GM19035 (cell line): ENCODE results near the gene PCSK2.

Experiments used
- ATAC-seq: cut with Tn5 transposase; IDR thresholded peaks from one replicate; pipeline ENCODE4 v1.9.1; 2021; ENCODE audit not compliant: unreplicated experiment

Gene PCSK2

GRCh38 chr20:17529586-17529985, 302.7 kb downstream of the PCSK2 start:
- no peak for ATAC-seq

DNA sequence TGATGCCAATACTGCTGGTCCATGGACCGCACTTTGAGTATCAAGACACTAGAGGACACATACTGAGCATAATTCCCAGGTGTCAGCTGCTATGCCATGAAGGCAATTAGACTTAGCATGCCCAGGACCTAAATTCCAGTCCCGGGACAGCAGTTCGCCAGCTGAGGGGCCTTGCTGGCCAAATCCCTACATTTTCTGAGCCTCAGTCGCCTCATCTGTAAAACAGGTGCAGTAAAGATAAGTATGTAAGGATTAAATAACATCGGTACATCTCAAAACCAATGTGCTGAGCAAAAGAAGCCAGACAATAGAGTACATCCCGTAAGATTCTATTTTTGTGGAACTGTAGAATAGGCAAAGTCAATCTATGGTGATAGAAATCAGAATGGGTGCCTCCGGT, 303.3 kb downstream of the PCSK2 start:
- ATAC-seq: no peak

GRCh38 chr20:17530716-17531664, 304.1 kb downstream of the PCSK2 start, which contains the start of gene BFSP1:
Gene BFSP1 (minus strand): TSS chr20:17531379. CDS start chr20:17531329, 50 bp downstream.
- ATAC-seq: no peak

- no peak for ATAC-seq
Measured at GRCh38 chr20:17531665-17532025, 304.8 kb downstream of the PCSK2 start.

DNA sequence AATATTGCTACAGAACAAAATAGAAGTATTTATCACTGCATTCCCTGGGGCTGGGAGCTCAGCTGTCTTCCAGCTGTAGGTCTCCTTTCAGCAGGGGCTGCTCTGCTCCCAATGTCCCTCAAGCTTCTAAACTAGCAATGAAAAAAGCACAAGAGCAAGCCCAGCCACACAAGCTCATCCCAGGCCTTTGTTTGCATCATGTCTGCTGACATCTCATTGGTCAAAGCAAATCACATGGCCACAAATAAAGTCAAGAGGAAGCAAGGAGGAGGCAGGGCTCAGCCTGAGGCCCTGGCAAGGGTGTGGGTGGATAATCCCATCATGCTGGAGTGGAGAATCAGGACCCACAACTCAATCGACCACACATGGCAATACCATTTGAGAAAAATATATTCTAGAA, 306.6 kb downstream of the PCSK2 start:
- no peak for ATAC-seq

DNA sequence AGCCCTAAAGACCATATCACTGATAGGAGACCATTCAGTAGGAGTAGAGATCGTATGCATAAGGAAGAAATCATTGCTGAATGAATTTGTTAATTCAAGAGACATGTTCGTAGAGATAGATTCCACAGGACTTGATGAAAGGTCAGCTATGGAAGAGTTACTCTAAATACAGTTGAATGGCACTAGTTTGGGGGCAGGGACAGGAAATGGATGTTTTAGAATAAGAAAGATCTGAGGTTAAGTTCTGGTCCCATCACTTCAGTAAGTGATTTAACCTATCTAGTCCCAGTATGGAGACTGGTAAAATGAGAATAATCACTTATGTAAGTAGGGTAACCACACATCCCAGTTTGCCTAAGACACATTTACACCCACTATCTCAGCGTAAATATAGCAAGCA, 307.2 kb downstream of the PCSK2 start:
- no peak for ATAC-seq
